Suppressor macrophage (primary cell): ENCODE measurements around the gene EPS8L1.
"Not testable (repeated sequence)": the region's sequence is repeated elsewhere in the genome, so short reads cannot be mapped to it uniquely, and the experiment has no call there.

Experiments used
- DNase-seq, 4 experiments: peaks; one replicate each; pipeline ENCODE4 v3.0.0-alpha.2; 2020 to 2022

Gene EPS8L1

DNA sequence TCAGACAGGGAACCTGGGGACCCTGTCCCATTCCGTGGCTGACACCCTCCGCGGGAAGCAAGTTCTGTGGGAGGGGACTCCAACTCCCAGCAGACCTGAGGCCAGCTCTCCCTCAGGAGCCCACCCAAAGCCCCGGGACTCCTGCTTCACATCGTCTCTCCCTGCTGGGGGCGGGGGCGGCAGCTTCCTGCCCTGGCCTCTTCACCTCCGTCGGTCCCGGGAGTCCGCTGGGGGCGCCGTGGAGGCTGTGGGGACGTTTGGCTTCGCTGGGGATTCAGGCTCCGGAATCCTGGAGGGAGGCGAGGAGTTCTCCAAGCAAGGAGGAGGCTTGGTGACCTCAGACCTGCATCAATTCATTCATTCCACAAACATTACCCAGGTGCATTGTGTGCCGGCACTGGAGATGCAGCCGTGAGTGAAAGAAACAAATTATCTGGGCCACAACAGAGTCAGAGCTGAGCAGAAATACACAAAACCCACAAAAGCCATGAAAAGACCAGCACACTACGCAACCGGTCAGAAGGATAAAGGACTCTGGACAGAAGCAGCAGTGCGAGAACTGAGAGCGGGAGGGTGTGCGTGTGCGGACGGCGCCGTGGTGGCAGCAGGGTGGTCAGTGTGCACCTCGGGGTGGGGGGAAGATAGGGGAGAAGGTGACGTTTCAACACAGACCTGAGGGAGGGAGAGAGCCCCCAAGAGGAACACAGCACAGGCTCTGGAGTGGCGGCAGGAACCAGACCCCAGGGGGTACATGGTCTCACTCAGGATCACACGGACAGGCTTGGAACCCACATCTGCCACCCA lies 19.0 kb downstream of the EPS8L1 start:
- peak in 1 of 4 experiments; percentile 1 for DNase-seq

DNA sequence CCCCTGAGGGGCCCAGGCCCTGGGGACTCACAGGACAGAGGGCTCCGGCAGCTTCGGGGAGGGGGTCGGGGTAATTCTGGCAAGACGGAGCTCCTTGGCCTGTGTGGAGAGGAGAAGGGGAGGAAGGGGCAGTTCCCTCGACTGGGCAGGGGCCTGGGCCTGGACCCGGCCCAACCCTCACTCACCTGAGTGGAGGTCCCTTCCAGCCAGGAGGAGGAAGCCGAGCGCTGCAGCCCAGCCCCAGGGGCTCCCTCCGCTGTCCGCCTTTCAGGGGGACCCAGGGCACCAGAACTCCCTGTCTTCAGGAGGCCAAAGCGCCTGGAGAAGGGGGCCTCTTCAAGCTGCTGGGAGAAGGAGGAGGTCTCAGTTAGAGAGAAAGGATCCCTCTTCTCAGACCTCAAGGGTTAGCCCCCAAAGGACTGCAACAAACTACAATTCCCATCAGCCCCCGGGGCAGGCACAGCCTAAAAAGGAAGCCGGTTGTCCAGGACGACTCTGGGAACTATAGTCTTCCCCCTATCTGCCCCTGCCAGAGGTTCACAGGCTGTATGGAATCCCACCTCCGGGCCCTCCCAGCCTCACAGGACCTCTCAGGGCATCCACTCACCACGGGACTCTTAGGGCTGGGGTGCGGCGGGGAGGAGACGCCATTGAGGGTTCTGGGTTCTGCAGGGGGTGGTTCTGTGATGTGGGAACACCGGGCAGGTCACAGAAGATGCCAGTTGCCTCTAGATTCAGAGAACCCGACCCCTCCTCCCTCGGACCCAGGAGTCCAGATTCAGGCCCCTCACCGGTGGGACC lies 19.8 kb downstream of the EPS8L1 start:
- DNase-seq: peak in 1 of 4 experiments; percentile 5

DNA sequence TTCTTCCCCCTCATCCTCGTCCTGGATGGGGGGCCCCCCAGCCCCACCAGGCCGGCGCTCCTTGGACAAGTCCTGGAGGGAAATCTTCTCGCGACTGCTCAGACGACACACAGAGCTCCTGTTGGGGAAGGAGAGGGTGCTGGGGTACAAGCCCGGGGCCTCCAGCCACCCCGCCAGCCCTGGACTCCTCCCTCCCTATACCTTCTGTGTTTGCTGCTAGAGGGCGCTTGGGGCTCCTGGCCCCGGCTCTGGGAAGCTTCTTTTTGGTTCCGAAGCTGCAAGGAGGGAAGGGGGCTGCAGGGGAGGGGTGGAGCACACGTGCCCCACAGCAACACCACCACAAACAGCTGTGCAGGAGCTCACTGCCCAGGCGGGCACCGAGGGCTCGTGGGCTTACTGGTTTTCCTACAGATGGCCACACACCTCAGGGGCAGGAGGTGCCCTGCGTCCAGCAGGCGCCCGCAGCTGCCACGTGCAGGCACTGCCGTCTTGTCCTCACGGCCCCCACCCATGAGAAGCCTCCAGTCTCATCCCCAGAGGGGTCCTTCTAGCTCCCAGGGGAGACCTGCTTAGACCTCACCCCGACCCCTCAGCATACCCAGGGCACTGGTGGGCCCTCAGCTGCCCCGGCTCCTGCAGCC lies 20.5 kb downstream of the EPS8L1 start:
- DNase-seq: no peak

DNA sequence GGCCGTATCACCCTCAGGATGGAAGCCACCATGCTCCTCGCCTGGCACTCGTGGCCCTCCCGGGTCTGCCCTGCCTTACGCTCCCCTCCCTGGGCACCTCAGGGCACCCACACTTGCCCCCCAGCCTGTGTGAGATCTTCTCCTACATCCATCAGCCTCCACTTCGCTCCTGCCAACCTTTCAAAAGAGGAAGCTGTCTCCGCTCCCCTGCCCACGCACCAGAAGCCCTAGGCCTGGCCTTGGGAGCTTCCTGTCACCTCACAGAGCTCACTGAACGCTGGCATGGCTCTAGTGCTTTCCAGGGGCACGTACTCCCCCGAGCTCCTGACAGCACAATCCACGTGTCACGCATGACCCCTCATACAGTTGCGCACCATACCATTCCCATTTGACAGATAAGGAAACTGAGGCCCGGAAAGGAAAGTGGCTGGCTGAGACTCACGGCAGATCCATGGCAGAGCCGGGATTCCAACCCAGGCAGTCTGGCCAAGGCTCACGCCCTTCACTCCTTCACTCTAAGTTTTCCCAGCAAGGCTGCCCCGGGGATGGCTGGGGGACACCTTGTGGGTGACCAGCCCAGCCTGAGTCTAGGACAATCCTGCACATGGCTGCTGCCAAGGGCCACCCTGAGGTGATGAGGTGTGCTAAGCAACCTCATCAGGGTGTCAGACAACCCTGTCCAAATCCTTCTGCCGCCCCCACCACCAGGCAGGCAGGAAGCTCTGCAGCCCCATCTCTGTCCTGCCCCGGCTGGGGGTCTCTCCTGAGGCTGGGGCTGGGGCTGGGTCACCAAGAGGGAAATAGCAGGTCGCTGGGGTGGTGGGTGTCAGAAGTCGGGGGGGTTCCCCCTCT lies 22.4 kb downstream of the EPS8L1 start:
- peak; percentile 84 to 94 (median 92) for DNase-seq

DNA sequence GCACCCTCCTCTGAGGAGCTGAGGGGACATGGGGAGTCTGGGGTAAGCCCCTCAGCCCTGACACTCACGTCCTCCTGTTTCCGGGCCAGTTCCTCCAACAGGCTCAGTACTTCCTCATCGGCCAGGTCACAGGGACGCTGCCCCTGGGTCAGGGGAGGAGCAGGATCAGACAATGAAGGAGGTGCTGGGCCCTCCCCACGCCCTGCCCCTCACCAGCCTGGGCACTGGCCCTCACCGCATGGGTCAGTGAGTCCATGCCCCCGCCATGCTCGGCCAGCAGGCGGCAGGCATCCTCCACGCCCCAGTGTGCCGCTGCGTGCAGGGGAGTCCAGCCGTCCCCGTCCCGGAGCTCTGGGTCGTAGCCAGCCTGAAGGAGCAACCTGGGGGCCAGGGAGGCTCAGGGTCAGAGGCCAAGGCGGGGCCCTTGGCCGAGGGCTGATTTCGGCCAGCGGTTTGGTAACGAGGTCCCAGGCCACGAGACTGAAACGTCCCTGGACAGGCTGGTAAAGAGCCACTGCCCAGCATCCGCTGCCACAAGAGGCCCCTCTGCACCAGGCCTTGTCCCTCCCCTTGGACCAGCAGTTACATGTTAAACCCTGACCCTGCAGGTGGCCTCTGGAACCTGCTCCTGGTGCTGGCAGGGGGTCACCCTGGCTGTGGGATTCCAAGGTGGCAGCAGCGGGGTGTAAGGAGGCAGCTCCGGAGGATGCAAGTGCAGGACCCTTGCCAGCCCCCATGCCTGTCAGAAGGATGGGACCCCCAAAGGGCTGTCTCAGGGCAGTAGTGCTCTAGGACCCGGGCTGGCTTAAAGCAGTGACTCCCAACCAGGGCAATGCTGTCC lies 23.3 kb downstream of the EPS8L1 start:
- peak; percentile 56 to 74 (median 73) for DNase-seq

DNA sequence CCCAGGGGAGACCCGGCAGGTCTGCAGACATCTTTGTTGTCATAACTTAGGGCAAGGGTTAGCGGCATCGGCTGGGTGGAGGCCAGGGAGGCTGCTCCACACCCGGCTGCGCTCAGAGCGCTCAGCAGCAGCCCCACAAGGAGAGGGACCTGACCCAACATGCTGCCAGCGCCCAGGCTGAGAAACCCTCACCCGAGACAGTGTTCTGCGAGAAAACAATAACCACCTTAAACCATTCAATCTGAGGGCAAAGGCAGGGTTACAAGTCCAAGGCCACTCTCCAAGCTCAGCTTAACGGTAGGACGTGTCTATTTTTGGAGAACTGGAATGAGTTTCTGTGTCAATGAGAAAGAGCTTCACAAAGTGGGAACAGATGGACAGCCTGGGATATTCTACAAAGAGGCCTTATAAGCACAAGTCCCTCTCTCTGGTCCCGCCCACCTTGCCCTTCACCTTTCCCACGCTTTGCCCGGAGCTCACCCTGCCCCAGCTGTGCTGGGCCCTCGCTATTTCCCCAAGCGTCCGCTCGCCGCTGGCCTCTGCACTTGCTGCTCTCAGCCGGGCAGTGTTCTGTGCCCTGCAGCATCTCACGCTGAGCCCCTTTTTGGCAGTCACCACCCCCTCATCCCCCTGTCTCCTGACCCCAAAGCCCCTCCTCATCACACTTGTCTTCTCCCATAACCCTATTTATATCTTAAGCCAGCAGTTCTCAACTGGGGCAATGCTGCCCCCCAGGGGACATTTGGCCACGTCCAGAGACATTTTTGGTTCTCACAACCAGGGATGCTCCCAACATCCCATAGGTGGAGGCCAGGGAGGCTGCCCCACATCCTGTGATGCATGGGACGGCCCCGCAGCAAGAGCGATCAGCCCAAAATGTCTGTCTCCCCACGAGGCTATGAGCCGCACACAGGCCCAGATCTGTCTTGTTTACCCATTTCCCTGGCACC lies 24.2 kb downstream of the EPS8L1 start:
- DNase-seq: peak in 3 of 4 experiments; percentile 33 to 50 (median 35)

DNA sequence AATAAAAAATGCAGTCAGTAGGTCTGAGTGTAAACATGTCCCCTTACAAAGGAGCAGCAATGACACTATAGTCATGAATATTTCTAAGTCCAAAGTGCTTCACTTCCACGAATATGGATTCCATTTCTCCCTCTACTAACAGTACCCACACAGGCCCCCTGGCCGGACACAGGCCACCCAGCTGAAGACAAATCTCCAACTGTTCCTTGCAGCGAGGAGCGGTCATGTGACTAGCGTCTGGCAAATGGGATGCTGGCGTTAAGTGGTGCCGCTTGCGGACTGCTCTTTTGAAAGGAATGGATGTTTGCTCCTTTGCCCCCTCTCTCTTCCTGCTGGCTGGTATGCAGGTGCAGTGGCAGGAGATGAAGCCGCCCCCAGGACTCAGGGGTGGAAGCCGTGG lies 25.6 kb downstream of the EPS8L1 start:
- DNase-seq: no peak

DNA sequence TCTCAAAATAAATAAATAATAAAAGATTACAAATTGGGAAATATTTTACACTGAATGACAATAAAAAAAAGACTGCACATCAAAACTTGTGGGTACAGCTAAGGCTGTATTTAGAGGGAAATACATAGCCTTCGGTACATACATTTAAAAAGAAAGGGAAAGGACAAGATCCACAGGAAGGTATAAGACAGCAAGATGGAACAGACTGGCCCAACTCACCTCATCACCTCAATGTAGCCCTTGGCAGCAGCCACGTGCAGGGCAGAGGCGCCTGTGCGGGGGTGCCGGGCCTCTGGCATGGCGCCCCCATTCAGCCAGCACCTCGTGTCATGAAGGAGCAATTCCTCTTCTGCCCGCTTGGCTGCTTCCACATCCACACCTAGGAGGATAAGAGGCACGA lies 27.5 kb downstream of the EPS8L1 start:
- DNase-seq: no peak

DNA sequence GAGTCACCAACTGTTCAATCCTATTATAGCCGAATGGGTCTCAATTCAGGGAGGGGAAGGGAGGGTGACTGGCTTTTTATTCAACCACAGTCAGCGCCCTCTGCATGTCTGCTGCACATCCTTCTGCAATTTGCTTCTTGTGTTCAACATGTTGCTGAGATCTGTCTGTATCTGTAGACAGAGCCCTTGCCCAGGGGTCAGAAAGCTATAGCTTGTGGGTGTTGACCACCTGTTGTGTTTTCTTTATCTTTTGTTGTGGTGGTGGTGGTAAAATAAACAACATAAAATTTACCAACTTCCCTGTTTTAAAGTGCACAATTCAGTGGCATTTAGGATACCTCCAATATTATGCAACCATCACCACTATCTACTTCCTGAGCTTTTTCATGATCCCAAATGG lies 29.6 kb downstream of the EPS8L1 start:
- DNase-seq: no peak

DNA sequence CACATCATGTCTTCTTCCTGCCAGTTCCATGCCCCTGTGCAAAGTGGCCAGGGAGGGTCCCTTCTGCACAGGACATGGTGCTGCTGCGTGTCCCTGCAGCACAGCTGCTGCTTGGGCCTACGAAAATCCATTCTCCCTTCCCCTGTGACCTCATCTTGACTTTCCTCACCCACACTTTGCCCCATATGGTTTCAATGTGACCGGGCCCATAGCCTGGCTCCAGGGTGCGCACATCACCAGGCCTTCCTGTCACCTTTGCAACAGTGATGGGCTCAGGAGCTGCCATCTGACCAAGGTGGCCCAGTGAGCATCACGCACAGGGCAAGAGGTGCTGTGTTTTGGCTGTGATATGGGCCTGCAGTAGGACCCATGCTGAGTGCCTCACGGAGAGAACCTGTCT lies 30.9 kb downstream of the EPS8L1 start:
- DNase-seq: no peak

DNA sequence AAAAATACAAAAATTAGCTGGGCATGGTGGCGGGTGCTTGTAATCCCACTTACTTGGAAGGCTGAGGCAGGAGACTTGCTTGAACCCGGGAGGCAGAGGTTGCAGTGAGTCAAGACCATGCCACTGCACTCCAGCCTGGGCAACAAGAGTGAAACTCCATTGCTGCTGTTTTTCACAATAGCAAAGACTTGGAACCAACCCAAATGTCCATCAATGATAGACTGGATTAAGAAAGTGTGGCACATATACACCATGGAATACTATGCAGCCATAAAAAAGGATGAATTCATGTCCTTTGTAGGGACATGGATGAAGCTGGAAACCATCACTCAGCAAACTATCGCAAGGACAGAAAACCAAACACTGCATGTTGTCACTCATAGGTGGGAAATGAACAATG lies 31.6 kb downstream of the EPS8L1 start:
- not testable (repeated sequence) for DNase-seq

DNA sequence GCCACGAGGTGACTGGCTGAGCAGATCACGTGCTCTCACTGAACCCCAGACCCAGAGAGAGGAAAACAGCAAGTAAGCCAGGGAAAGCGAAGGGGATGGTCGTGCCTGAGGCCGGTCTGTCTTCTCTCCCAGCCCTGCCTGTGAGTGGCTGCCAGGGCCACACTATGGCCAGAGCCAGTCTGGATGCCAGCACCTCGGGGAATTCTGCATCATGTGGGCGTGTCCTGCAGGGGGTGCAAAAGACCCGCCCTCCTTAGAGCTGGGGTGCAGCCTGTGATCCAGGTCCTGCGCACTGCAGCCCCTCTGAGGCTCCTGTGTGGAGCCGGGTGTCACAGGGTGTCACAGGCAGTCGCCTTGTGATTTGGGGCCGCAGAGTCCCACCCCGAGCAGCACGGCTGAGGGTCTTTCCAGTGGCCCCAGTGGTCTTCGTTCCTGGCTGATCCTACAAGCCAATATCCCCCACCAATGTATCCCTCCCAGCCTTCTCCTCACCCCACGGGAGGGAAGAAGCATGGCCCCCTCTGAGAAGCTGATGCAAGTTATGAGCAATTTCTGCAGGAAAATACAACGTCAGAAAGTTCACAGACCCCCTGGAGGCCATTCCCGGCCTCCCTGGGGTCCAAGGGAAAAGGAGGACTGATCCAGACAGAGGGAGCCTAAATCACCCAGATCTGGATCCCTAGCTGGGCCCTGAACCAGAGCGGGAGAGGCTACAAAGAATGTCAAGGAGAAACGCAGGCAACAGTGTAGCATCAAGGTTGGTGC lies 34.0 kb downstream of the EPS8L1 start:
- no peak for DNase-seq

DNA sequence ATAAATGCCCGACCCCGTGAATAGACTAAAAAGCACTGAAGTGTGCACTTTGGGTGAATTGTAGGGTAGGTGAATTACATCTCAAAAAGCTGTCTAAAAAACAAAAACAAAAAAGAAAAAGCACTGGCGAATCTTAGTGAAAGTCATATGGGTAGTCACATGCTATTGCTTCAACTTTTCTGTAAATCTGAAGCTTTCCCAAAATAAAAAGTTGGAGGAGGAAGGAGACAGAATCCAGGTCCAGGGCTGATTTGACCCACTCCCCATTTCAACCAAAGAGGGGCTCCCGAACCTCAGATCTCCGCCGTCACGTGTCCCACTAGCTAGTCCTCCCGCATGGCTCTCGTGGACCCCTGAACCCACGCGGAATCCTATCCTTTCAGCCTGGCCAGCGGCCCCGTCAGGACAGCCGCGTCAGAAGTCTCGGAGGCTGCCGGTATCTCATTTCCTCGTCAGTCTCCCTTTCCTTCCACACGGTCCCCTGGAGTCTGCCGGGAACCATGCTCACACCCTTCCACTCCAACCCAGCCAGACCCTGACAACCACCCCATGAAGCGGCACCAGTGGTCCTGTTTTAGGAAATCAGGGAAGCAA lies 35.7 kb downstream of the EPS8L1 start:
- DNase-seq: no peak

DNA sequence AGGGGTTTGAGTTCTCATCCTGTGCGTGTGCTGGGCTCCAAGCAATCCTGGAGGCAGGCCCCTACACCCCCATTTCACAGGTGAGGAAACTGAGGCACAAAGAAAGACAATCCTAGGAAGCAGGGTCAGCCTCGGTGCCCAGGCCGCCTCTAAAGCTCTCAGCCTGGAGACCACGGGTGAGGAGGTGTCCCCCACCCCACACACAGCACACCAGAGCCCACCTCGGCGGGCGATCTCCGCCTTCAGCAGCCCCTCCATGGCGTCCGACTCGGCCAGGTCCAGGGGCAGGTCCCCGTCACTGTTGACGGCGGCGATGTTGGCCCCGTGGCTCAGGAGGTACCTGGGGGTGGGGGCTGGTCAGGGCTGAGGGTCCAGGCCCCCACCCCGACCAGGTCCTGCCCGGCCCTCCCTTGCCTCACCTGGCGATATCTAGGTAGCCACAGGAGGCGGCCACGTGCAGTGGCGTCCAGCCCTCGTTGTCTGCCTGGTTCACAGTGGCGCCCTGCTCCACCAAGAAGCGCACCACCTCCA lies 36.6 kb downstream of the EPS8L1 start:
- DNase-seq: no peak

DNA sequence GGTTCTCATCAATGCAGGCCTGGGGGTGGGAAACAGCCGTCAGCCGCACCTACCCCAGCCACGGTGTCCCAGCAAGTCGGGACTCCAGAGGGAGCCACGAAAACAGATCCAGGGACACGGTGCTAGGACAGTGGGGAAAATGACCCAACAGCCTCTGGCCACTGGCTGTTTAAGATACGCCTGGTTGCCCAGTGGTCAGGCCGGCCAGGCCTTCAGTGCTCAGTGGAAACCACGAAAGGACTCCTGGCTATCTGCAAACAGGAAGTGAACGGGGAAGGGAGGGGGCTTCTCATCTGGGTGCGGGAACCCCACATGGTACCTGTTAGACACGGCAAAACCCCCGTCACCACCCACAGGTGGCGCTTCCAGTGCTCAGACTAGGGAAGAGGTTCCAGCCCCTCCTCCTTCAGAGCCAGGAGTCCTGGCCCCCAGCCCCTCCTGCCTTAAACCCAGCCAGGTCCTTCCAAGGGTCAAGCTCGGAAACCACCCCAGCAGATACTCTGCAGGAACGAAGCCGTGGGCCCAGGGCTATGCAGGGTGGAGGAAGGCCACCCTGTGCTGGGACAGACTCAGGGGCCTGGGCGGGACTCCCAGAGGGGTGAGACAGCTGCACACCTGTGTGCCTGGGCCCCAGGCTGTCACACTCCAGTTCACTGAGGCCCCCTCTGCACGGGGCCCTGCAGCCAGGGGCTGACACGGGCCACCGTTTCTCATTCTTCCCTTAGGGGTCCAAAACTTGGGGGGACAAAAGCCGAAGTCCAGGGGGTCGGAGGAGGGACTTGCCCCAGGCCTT lies 37.3 kb downstream of the EPS8L1 start:
- DNase-seq: no peak

DNA sequence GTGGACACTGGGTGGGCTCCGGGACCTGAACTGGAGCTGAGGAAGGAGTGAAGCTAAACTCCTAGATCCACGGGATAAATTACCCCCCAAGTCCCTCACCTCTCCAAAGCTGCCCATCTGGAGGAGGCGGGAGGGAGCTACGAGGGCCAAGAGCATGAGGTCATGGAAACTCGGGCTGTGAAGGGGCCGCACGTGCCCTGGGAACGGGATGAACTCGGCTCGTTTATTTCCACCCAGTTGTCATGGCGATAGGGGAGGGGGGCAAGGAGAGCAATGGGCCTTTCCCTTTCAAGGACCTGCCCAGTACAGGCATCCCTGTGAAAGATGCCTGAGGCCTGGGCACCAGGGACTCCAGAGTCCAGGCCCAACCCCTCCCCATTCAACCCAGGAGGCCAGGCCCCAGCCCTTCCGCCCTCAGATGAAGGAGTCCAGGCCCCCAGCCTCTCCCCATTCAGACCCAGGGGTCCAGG lies 37.9 kb downstream of the EPS8L1 start:
- DNase-seq: no peak

DNA sequence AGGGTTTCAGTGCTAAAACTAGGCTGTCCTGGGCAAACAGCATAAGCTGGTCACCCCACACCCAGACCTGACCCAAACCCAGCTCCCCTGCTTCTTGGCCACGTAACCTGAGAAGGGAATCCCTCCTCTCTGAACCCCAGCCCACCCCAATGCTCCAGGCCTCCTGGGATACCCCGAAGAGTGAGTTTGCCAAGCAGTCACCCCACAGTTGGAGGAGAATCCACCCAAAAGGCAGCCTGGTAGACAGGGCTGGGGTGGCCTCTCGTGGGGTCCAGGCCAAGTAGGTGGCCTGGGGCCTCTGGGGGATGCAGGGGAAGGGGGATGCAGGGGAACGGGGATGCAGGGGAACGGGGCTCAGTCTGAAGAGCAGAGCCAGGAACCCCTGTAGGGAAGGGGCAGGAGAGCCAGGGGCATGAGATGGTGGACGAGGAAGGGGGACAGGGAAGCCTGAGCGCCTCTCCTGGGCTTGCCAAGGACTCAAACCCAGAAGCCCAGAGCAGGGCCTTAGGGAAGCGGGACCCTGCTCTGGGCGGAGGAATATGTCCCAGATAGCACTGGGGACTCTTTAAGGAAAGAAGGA lies 39.0 kb downstream of the EPS8L1 start:
- no peak for DNase-seq
